HepG2 (cell line): ENCODE measurements around the gene BAIAP2L1. TPM values are rescaled to one million over a fixed set of nuclear protein-coding genes. Genes with fewer than 3 reads are reported as not detected.

ENCODE experiments used
- ARID3A ChIP-seq: IDR thresholded peaks from 2 replicates; pipeline ENCODE4 v1.6.1; 2012; ENCODE audit warnings: low read depth, low read length, improper control_type of control experiment
- FOXM1 ChIP-seq: sonication (generic); formaldehyde crosslinking; IDR thresholded peaks from 2 replicates; pipeline ENCODE4 v1.5.0; 2020; ENCODE audit warnings: missing genetic modification reagents
- FOXP4 ChIP-seq: sonication (generic); formaldehyde crosslinking; IDR thresholded peaks from 2 replicates; pipeline ENCODE4 v1.4.0; 2020; ENCODE audit warnings: missing genetic modification reagents
- GABPA ChIP-seq, 2 experiments: IDR thresholded peaks; 2 replicates each; pipeline ENCODE4 v1.6.1; 2011 to 2016; ENCODE audit warnings: low read depth in 2 of 2, low read length in 1 of 2, missing biosample characterization in 1 of 2, missing genetic modification characterization in 1 of 2
- GATAD1 ChIP-seq: IDR thresholded peaks from 2 replicates; pipeline ENCODE4 v1.6.1; 2016; ENCODE audit warnings: missing genetic modification reagents, missing compliant biosample characterization
- HDAC6 ChIP-seq: fragments of 200-600 bp; sonication (generic); IDR thresholded peaks from 2 replicates; pipeline ENCODE4 v1.7.0; 2017; ENCODE audit warnings: mild to moderate bottlenecking, antibody characterized with exemption, low read length, low read depth
- HNRNPL ChIP-seq: fragments of 200-400 bp; formaldehyde crosslinking; IDR thresholded peaks from 2 replicates; pipeline ENCODE4 v1.6.1; 2017; ENCODE audit warnings: mild to moderate bottlenecking, low read depth, low read length
- KDM1A ChIP-seq: IDR thresholded peaks from 2 replicates; pipeline ENCODE4 v1.6.1; 2016; ENCODE audit warnings: missing compliant biosample characterization
- KLF12 ChIP-seq: sonication (generic); formaldehyde crosslinking; IDR thresholded peaks from 2 replicates; pipeline ENCODE4 v1.4.0; 2020; ENCODE audit warnings: missing genetic modification reagents, borderline replicate concordance
- MAX ChIP-seq: IDR thresholded peaks from 2 replicates; pipeline ENCODE4 v1.6.1; 2012; ENCODE audit warnings: inconsistent platforms
- ONECUT2 ChIP-seq: sonication (generic); formaldehyde crosslinking; IDR thresholded peaks from 2 replicates; pipeline ENCODE4 v1.4.0; 2020; ENCODE audit warnings: missing genetic modification reagents
- PAX8 ChIP-seq: sonication (generic); formaldehyde crosslinking; IDR thresholded peaks from 2 replicates; pipeline ENCODE4 v1.8.0; 2022; ENCODE audit warnings: mild to moderate bottlenecking, missing genetic modification reagents, borderline replicate concordance
- POGZ ChIP-seq: sonication (generic); formaldehyde crosslinking; IDR thresholded peaks from 2 replicates; pipeline ENCODE4 v1.4.0; 2020; ENCODE audit warnings: mild to moderate bottlenecking, missing genetic modification reagents
- SNAI1 ChIP-seq: sonication (generic); formaldehyde crosslinking; IDR thresholded peaks from 2 replicates; pipeline ENCODE4 v1.5.0; 2020; ENCODE audit warnings: mild to moderate bottlenecking, missing genetic modification reagents, borderline replicate concordance
- TBX2 ChIP-seq: sonication (generic); formaldehyde crosslinking; IDR thresholded peaks from 2 replicates; pipeline ENCODE4 v1.5.0; 2020; ENCODE audit warnings: missing genetic modification reagents, mild to moderate bottlenecking, borderline replicate concordance
- TFDP1 ChIP-seq: IDR thresholded peaks from 2 replicates; pipeline ENCODE4 v1.6.1; 2016; ENCODE audit warnings: missing compliant biosample characterization, missing genetic modification reagents, borderline replicate concordance
- ZNF124 ChIP-seq: sonication (generic); formaldehyde crosslinking; IDR thresholded peaks from 2 replicates; pipeline ENCODE4 v1.4.0; 2020; ENCODE audit warnings: missing genetic modification reagents
- ZNF296 ChIP-seq: sonication (generic); formaldehyde crosslinking; conservative IDR thresholded peaks from 2 replicates; pipeline ENCODE4 v1.5.0; 2020; ENCODE audit warnings: mild to moderate bottlenecking, missing genetic modification reagents
- ZNF75D ChIP-seq: sonication (generic); formaldehyde crosslinking; IDR thresholded peaks from 2 replicates; pipeline ENCODE4 v1.8.1; 2023; ENCODE audit warnings: missing genetic modification reagents, mild to moderate bottlenecking, borderline replicate concordance
- ZNF83 ChIP-seq: sonication (generic); formaldehyde crosslinking; IDR thresholded peaks from 2 replicates; pipeline ENCODE4 v1.4.0; 2020; ENCODE audit warnings: missing genetic modification reagents, mild to moderate bottlenecking, borderline replicate concordance
- ZSCAN12 ChIP-seq: sonication (generic); formaldehyde crosslinking; IDR thresholded peaks from 2 replicates; pipeline ENCODE4 v1.9.0; 2021; ENCODE audit warnings: mild to moderate bottlenecking, missing genetic modification reagents
- ZUFSP ChIP-seq: sonication (generic); formaldehyde crosslinking; IDR thresholded peaks from 2 replicates; pipeline ENCODE4 v1.9.0; 2021; ENCODE audit warnings: missing genetic modification reagents, mild to moderate bottlenecking, borderline replicate concordance
- polyA plus RNA-seq, 8 experiments: library from polyadenylated mRNA; depleted of rRNA in 3 of 8; stranded (reverse) in 7 of 8; unstranded in 1 of 8; fragments of >200 nt; fragmentation: Illumina TruSeq in 4 of 8; extraction: Trizol in 4 of 8; gene quantifications; 2 replicates each; pipeline versions ENCODE4 v1.2.1 to v1.2.3, GENCODE V29; 2011 to 2016; ENCODE audit warnings: low read depth in 4 of 8, missing spikeins in 1 of 8, mixed read lengths in 1 of 8; ENCODE audit not compliant: insufficient read depth in 1 of 8
- total RNA-seq, 5 experiments: library from RNA; depleted of rRNA; stranded (reverse); fragments of >200 nt; fragmentation: Illumina TruSeq; extraction: Trizol; gene quantifications; 2 replicates each; pipeline ENCODE4 v1.2.3, GENCODE V29; 2016; ENCODE audit warnings: low read depth in 1 of 5

BAIAP2L1 gene
- total and polyA plus RNA-seq, 2 of the 13 experiments (the other 11 are each of a cell fraction or from before 2014, with no cell fraction given), result 13.0 to 21.5 TPM

- TF ChIP-seq KLF12 (CRISPR knock-in tag), result no peak; the same call in 1 of the 2 replicates
- no peak for TF ChIP-seq ZUFSP
- TF ChIP-seq ARID3A, result no peak
- 0 out of 2 replicates have a peak, but pooled peaks have one; percentile 55 for TF ChIP-seq HNRNPL
- TF ChIP-seq PAX8 (CRISPR knock-in tag), result no peak
- TF ChIP-seq KDM1A (CRISPR knock-in tag), result no peak
- TF ChIP-seq HDAC6, result no peak
- 0 out of 2 replicates have a peak, but pooled peaks have one; percentile 40 for TF ChIP-seq ZNF124
- no peak for TF ChIP-seq FOXP4 (CRISPR knock-in tag)
- 0 out of 2 replicates have a peak, but pooled peaks have one; percentile 32 for TF ChIP-seq ZSCAN12
- peak; percentile 9; the same call in 1 of the 2 replicates for TF ChIP-seq TFDP1 (CRISPR knock-in tag)
- no peak for TF ChIP-seq ZNF75D (CRISPR knock-in tag)
- 0 out of 2 replicates have a peak, but pooled peaks have one; percentile 40 for TF ChIP-seq TBX2 (CRISPR knock-in tag)
- no peak for TF ChIP-seq ZNF296 (CRISPR knock-in tag)
- no peak for TF ChIP-seq SNAI1 (CRISPR knock-in tag)
- TF ChIP-seq FOXM1 (CRISPR knock-in tag), result no peak
- peak; percentile 52 for TF ChIP-seq MAX
- 0 out of 2 replicates have a peak, but pooled peaks have one; percentile 25 for TF ChIP-seq ONECUT2 (CRISPR knock-in tag)
- TF ChIP-seq GABPA (IDR thresholded peaks at IDR 0.05; ENCODE audit: low read depth, low read length), result no peak
- 0 out of 2 replicates have a peak, but pooled peaks have one; percentile 11 for TF ChIP-seq GABPA (CRISPR knock-in tag; IDR thresholded peaks at IDR 0.05; ENCODE audit: low read depth)
- no peak for TF ChIP-seq POGZ (CRISPR knock-in tag)
- TF ChIP-seq ZNF83 (CRISPR knock-in tag), result no peak
- TF ChIP-seq GATAD1 (CRISPR knock-in tag), result 0 out of 2 replicates have a peak, but pooled peaks have one; percentile 32
Observed at GRCh38 chr7:98280791-98281756, 119.8 kb downstream of the BAIAP2L1 start, which contains the start of gene BRI3 (continued).
